Breast epithelium (tissue), 4 donors: ENCODE data around the gene PLP1. TPM values are rescaled to one million over a fixed set of nuclear protein-coding genes. Genes with fewer than 3 reads are reported as not detected.
"Not testable (repeated sequence)": the region's sequence is repeated elsewhere in the genome, so short reads cannot be mapped to it uniquely, and the experiment has no call there.

Experiments used
- DNase-seq, 2 donors: peaks; one replicate each; pipeline ENCODE4 v3.0.0-alpha.2; 2019; ENCODE audit warnings: low spot score in 2 of 2
- H3K27ac ChIP-seq, 2 donors: fragments of 200-600 bp; sonication (generic) in 1 of 2; one replicate each; pipeline ENCODE4 v1.5.1; 2016 to 2019; ENCODE audit warnings: mild to moderate bottlenecking in 1 of 2
- H3K27me3 ChIP-seq, 2 donors: fragments of 200-600 bp; sonication (generic) in 1 of 2; one replicate each; pipeline versions ENCODE4 v1.5.1 to v1.6.0; 2017 to 2019; ENCODE audit warnings: control low read depth in 1 of 2, mild to moderate bottlenecking in 1 of 2
- H3K36me3 ChIP-seq: fragments of 200-600 bp; one replicate; pipeline ENCODE4 v1.5.1; 2019
- H3K4me1 ChIP-seq, 2 donors: fragments of 200-600 bp; sonication (generic); one replicate each; pipeline ENCODE4 v1.5.1; 2016 to 2019; ENCODE audit warnings: control low read depth in 1 of 2
- H3K4me3 ChIP-seq, 3 donors: fragments of 200-600 bp; sonication (generic); 1 replicate in 2 of 3; 2 replicates in 1 of 3; pipeline ENCODE4 v1.5.1; 2016 to 2019; ENCODE audit warnings: mild to moderate bottlenecking in 3 of 3, moderate library complexity in 2 of 3
- H3K9me3 ChIP-seq, 2 donors: fragments of 200-600 bp; sonication (generic) in 1 of 2; one replicate each; pipeline ENCODE4 v1.5.1; 2016 to 2019; ENCODE audit warnings: control low read depth in 1 of 2
- POLR2A ChIP-seq: fragments of 450-650 bp; IDR thresholded peaks from one replicate; pipeline ENCODE4 v1.6.1; 2016; ENCODE audit warnings: antibody characterized with exemption, mild to moderate bottlenecking, moderate library complexity
- POLR2AphosphoS5 ChIP-seq, 3 donors: sonication (generic); formaldehyde crosslinking; IDR thresholded peaks; one replicate each; pipeline ENCODE4 v1.6.1; 2017; ENCODE audit warnings: antibody characterized with exemption in 3 of 3
- intact Hi-C: fragments of 100-400 bp; cut with DNase I; formaldehyde crosslinking; loops from one replicate; pipeline ENCODE4 v1.15.1; 2023; ENCODE audit warnings: low total_unique reads
- total RNA-seq, 3 donors: library from RNA; depleted of rRNA; stranded (reverse); fragments of >200 nt; gene quantifications; one replicate each; pipeline ENCODE4 v1.1.0, GENCODE V29; 2016
- TF ChIP-seq, protein P1 (sequence below), 3 donors: fragments of 450-650 bp; IDR thresholded peaks; one replicate each; pipeline ENCODE4 v1.5.1; 2016 to 2017; ENCODE audit warnings: antibody characterized with exemption in 3 of 3, mild to moderate bottlenecking in 3 of 3, moderate library complexity in 3 of 3

PLP1 gene
- total RNA-seq, 3 donors from 2014 or later, result 1.3 to 3.4 (median 2.2) TPM

GRCh38 chrX:103797691-103798090 lies 21.1 kb downstream of the PLP1 start:
- intact Hi-C loops, result no loop called here
- H3K4me3 ChIP-seq, result no peak overlapping the region
- no peaks in the 10 kb centered on the region for H3K4me1 ChIP-seq
- no peak for DNase-seq
- H3K9me3 ChIP-seq, result no peaks in the 10 kb centered on the region
- peaks cover 0 to 26% of the 10 kb centered on the region in 2 donors for H3K27me3 ChIP-seq
- no peaks in the 10 kb centered on the region for H3K36me3 ChIP-seq
- H3K27ac ChIP-seq, result no peak overlapping the region
- TF ChIP-seq POLR2A (no peak), POLR2AphosphoS5 (IDR thresholded peaks at IDR 0.05) (no peak)
- TF ChIP-seq, protein P1, sequence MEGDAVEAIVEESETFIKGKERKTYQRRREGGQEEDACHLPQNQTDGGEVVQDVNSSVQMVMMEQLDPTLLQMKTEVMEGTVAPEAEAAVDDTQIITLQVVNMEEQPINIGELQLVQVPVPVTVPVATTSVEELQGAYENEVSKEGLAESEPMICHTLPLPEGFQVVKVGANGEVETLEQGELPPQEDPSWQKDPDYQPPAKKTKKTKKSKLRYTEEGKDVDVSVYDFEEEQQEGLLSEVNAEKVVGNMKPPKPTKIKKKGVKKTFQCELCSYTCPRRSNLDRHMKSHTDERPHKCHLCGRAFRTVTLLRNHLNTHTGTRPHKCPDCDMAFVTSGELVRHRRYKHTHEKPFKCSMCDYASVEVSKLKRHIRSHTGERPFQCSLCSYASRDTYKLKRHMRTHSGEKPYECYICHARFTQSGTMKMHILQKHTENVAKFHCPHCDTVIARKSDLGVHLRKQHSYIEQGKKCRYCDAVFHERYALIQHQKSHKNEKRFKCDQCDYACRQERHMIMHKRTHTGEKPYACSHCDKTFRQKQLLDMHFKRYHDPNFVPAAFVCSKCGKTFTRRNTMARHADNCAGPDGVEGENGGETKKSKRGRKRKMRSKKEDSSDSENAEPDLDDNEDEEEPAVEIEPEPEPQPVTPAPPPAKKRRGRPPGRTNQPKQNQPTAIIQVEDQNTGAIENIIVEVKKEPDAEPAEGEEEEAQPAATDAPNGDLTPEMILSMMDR (IDR thresholded peaks at IDR 0.05), result no peak

DNA sequence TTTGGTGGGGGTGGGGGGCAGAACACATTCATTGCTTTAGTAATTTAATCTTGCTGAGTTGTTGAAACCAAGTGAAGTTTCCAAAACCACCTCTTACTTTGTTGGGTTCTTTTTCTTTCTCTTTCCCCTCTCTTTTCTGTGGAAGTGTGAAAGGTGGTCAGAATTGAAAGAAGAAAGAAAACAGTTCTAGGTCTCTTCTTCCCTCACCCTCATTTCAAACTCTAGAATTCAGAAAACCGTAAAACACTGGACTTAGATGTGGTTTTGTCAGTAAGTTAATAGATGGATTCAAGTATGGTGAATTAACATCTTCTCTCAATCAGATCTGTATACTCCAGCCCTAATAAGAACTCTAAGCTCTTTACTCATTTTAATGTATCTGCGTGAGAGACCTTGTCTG lies 23.7 kb downstream of the PLP1 start:
- intact Hi-C loops, result no loop called here
- DNase-seq, result no peak
- Histone ChIP-seq H3K36me3 (no peaks in the 10 kb centered on the region), H3K4me3 (no peak overlapping the region), H3K27ac (no peak overlapping the region), H3K4me1 (no peaks in the 10 kb centered on the region), H3K9me3 (no peaks in the 10 kb centered on the region), H3K27me3 (peaks cover 0 to 26% of the 10 kb centered on the region in 2 donors)
- TF ChIP-seq POLR2AphosphoS5 (IDR thresholded peaks at IDR 0.05) (no peak), POLR2A (no peak)
- TF ChIP-seq, protein P1 (IDR thresholded peaks at IDR 0.05), result no peak

- Histone ChIP-seq H3K9me3 (no peaks in the 10 kb centered on the region), H3K27me3 (peaks cover 0 to 61% of the 10 kb centered on the region in 2 donors), H3K4me3 (no peak overlapping the region), H3K36me3 (no peaks in the 10 kb centered on the region), H3K4me1 (no peaks in the 10 kb centered on the region), H3K27ac (no peak overlapping the region)
- DNase-seq, result no peak
- intact Hi-C loops, result no loop called here
- TF ChIP-seq POLR2A, result no peak
These were observed 29.2 kb downstream of the PLP1 start for GRCh38 chrX:103805860-103806259.

DNA sequence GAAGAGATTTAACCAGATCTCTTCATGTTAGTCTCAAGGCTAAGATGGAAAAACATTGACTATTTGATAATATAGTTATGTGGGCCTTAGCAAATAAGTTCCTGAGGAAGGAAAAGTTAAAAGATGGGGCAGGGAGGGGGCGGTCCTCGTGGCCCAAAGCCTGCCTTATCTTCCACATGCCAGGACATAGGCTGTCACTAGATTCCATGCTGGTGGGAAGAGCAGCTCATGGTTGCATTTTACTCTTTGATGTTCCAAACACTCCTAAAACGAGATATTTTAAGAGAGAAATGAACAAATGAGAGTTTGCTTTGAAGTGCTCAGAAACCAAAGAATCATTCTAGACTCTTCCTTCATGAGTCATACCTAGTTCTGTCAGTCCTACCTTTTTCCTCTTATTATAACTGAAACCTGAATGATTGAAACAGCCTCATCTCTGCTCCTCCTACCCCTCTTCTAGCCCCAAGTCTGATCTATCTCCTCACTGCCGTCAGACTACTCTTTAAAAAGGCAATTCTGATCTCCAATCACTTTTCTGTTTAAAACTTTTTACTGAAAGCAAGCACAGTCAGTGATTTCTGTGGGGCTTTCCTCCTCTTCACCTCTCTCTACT lies 30.3 kb downstream of the PLP1 start:
- intact Hi-C loops, result no loop called here
- TF ChIP-seq POLR2A, result no peak
- TF ChIP-seq, protein P1 (IDR thresholded peaks at IDR 0.05), result no peak
- no peak for TF ChIP-seq POLR2AphosphoS5 (IDR thresholded peaks at IDR 0.05)
- no peaks in the 10 kb centered on the region for H3K36me3 ChIP-seq

GRCh38 chrX:103811858-103812257 lies 35.2 kb downstream of the PLP1 start:
- intact Hi-C loops, result no loop called here
- no peak overlapping the region for H3K4me3 ChIP-seq
- no peaks in the 10 kb centered on the region for H3K36me3 ChIP-seq
- H3K27ac ChIP-seq, result no peak overlapping the region
- peaks cover 0 to 62% of the 10 kb centered on the region in 2 donors for H3K27me3 ChIP-seq
- H3K4me1 ChIP-seq, result no peaks in the 10 kb centered on the region
- TF ChIP-seq POLR2AphosphoS5 (IDR thresholded peaks at IDR 0.05), result no peak
- no peak for TF ChIP-seq POLR2A
- TF ChIP-seq, protein P1 (IDR thresholded peaks at IDR 0.05), result no peak
- DNase-seq, result no peak
- H3K9me3 ChIP-seq, result no peaks in the 10 kb centered on the region

More for the DNA sequence above, 30.3 kb downstream of the PLP1 start:
- Histone ChIP-seq H3K27me3 (peaks cover 0 to 62% of the 10 kb centered on the region in 2 donors), H3K9me3 (no peaks in the 10 kb centered on the region), H3K4me3 (no peak overlapping the region), H3K27ac (no peak overlapping the region), H3K4me1 (no peaks in the 10 kb centered on the region)
- no peak for DNase-seq

GRCh38 chrX:103817101-103817500 lies 40.5 kb downstream of the PLP1 start:
- H3K36me3 ChIP-seq, H3K4me3 ChIP-seq, intact Hi-C loops, H3K4me1 ChIP-seq, H3K9me3 ChIP-seq, H3K27ac ChIP-seq, DNase-seq: not testable (repeated sequence)
- H3K27me3 ChIP-seq, result peaks cover 0 to 22% of the 10 kb centered on the region in 2 donors
